OCI-LY7 (cell line): Measurements from ENCODE around the gene TDRD7. TPM values are rescaled to one million over a fixed set of nuclear protein-coding genes. Genes with fewer than 3 reads are reported as not detected.

Source experiments
- BruUV-seq: library from RNA; stranded (reverse); fragments of 400-500 nt; replicated peaks from 2 replicates; lab custom pipeline; 2021; lab: Mats Ljungman, UMichigan
- CTCF ChIA-PET: fragments of 300-600 bp; sonication (Branson Sonifier 250); formaldehyde crosslinking; loops from one replicate; lab custom pipeline; 2022; ENCODE audit warnings: antibody characterized with exemption; ENCODE audit not compliant: unreplicated experiment; lab: Charles Lee
- POLR2A ChIA-PET: fragments of 300-600 bp; sonication (Branson Sonifier 250); formaldehyde crosslinking; loops from one replicate; lab custom pipeline; 2022; ENCODE audit warnings: antibody characterized with exemption; lab: Charles Lee
- DNase-seq: peaks from one replicate; pipeline ENCODE4 v3.0.0-alpha.2; 2015; ENCODE audit warnings: low spot score
- H2AFZ ChIP-seq: fragments of 200-600 bp; sonication (generic), shearing (Covaris generic); 2 replicates; pipeline ENCODE4 v1.6.1; 2014; ENCODE audit warnings: mild to moderate bottlenecking, antibody characterized with exemption, low read length, moderate library complexity
- H3K27ac ChIP-seq: fragments of 200-600 bp; sonication (generic); 2 replicates; pipeline ENCODE4 v1.5.1; 2014; ENCODE audit warnings: mixed run types, low read depth, mild to moderate bottlenecking, moderate library complexity, low read length, inconsistent platforms; ENCODE audit not compliant: poor library complexity, severe bottlenecking
- H3K36me3 ChIP-seq: fragments of 200-600 bp; sonication (generic); 2 replicates; pipeline ENCODE4 v1.6.1; 2014; ENCODE audit warnings: mild to moderate bottlenecking, antibody characterized with exemption, low read length, moderate library complexity, mixed read lengths; ENCODE audit not compliant: insufficient read depth
- H3K4me1 ChIP-seq: fragments of 200-600 bp; sonication (generic); 2 replicates; pipeline ENCODE4 v1.5.1; 2014; ENCODE audit warnings: mild to moderate bottlenecking, low read length; ENCODE audit not compliant: insufficient read depth, poor library complexity, severe bottlenecking
- H3K4me2 ChIP-seq: fragments of 200-600 bp; sonication (generic); 2 replicates; pipeline ENCODE4 v1.6.1; 2014; ENCODE audit warnings: mild to moderate bottlenecking, low read length
- H3K4me3 ChIP-seq: fragments of 200-600 bp; sonication (generic); 2 replicates; pipeline ENCODE4 v1.5.1; 2014; ENCODE audit warnings: mild to moderate bottlenecking, low read depth, low read length; ENCODE audit not compliant: poor library complexity, severe bottlenecking
- H3K79me2 ChIP-seq: fragments of 200-600 bp; sonication (generic); 2 replicates; pipeline ENCODE4 v1.6.1; 2016; ENCODE audit warnings: low read depth, mild to moderate bottlenecking, low read length, moderate library complexity, mixed read lengths; ENCODE audit not compliant: insufficient read depth
- H3K9me2 ChIP-seq: fragments of 200-600 bp; sonication (generic); 2 replicates; pipeline ENCODE4 v1.6.1; 2016; ENCODE audit warnings: mild to moderate bottlenecking, low read length, mixed read lengths; ENCODE audit not compliant: insufficient read depth
- H3K9me3 ChIP-seq: fragments of 200-600 bp; sonication (generic); 2 replicates; pipeline ENCODE4 v1.6.1; 2014; ENCODE audit warnings: mild to moderate bottlenecking, mixed run types, low read length, mixed read lengths
- H4K20me1 ChIP-seq: fragments of 200-600 bp; sonication (generic); 2 replicates; pipeline ENCODE4 v1.6.1; 2014; ENCODE audit warnings: mild to moderate bottlenecking, antibody characterized with exemption, low read length, moderate library complexity, mixed read lengths; ENCODE audit not compliant: insufficient read depth
- EZH2phosphoT487 ChIP-seq: fragments of 200-600 bp; sonication (generic); IDR thresholded peaks from 2 replicates; pipeline ENCODE4 v1.6.1; 2018; ENCODE audit warnings: low read depth, borderline replicate concordance, mild to moderate bottlenecking, mixed run types, antibody characterized with exemption, low read length, moderate library complexity, mixed read lengths
- intact Hi-C: fragments of 100-400 bp; cut with micrococcal nuclease; formaldehyde crosslinking; loops from one replicate; pipeline ENCODE4 v1.10.0; 2022; ENCODE audit not compliant: unreplicated experiment
- total RNA-seq, 2 experiments: library from RNA; depleted of rRNA in 1 of 2; stranded (reverse); fragments of >200 nt in 1 of 2; shearing (Covaris generic) in 1 of 2; gene quantifications; 2 replicates each; pipeline ENCODE4 v1.2.3, GENCODE V29; 2014 to 2022
- TF ChIP-seq, protein P1 (sequence below): fragments of 200-600 bp; sonication (generic); conservative IDR thresholded peaks from 2 replicates; pipeline ENCODE4 v1.5.1; 2014; ENCODE audit warnings: mild to moderate bottlenecking, antibody characterized with exemption, low read length, moderate library complexity, mixed read lengths

TDRD7 gene
- total RNA-seq, 2 experiments from 2014 or later, result 4.0 to 6.1 TPM

DNA sequence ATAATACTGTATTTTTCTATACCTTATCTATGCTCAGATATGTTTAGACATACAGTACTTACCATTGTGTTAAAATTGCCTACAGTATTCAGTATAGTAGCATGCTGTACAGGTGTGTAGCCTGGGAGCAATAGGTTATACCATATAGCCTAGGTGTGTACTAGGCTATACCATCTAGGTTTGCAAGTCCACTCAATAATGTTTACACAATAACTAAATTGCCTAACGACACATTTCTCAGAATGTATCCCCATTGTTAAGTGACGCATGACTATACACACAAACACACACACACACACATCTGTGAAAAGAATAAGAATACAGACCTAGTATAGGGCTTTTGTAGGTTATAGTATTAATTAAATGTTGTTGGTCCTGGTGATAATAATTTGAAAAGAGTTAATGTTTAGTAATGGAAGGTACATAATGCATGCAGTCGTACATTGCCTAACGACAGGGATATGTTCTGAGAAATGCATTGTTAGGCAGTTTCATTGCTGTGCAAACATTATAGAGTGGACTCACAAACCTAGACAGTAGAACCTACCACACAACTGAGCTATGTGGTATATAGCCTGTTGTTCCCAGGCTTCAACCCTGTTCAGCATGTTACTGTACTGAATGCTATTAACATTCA, 13.6 kb downstream of the TDRD7 start:
- H3K9me2 ChIP-seq, result no peaks in the 10 kb centered on the region
- CTCF ChIA-PET, result interaction anchor here (0.6 kb wide), 1 partner anchor 896 kb away, joined by 3 read pairs; no protein-coding TSS in a partner anchor
- H4K20me1 ChIP-seq, result no peaks in the 10 kb centered on the region
- DNase-seq, result no peak
- TF ChIP-seq EZH2phosphoT487, result no peak
- TF ChIP-seq, protein P1, sequence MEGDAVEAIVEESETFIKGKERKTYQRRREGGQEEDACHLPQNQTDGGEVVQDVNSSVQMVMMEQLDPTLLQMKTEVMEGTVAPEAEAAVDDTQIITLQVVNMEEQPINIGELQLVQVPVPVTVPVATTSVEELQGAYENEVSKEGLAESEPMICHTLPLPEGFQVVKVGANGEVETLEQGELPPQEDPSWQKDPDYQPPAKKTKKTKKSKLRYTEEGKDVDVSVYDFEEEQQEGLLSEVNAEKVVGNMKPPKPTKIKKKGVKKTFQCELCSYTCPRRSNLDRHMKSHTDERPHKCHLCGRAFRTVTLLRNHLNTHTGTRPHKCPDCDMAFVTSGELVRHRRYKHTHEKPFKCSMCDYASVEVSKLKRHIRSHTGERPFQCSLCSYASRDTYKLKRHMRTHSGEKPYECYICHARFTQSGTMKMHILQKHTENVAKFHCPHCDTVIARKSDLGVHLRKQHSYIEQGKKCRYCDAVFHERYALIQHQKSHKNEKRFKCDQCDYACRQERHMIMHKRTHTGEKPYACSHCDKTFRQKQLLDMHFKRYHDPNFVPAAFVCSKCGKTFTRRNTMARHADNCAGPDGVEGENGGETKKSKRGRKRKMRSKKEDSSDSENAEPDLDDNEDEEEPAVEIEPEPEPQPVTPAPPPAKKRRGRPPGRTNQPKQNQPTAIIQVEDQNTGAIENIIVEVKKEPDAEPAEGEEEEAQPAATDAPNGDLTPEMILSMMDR, result no peak
- H3K27ac ChIP-seq, result no peak overlapping the region
- no peak overlapping the region for H3K4me3 ChIP-seq
- no peaks in the 10 kb centered on the region for H3K79me2 ChIP-seq
- intact Hi-C loops, result no loop called here
- H3K4me2 ChIP-seq, result no peak overlapping the region
- H3K9me3 ChIP-seq, result no peaks in the 10 kb centered on the region
- no peaks in the 10 kb centered on the region for H3K4me1 ChIP-seq
- H2AFZ ChIP-seq, result no peak overlapping the region
- POLR2A ChIA-PET, result no interaction called here
- H3K36me3 ChIP-seq, result no peaks in the 10 kb centered on the region
- BruUV-seq, result no TSS peak

DNA sequence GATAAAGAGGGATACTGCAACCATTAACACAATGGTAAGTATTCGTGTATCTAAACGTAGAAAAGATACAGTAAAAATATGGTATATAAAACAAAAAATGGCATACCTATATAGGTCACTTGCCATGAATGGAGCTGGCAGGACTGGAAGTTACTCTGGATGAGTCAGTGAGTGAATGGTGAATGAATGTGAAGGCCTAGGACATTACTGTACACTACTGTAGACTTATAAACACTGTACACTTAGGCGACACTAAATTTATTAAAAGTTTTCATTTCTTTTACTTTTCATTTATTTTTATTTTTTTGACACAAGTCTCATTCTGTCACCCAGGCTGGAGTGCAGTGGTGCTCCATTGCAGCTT, 14.1 kb downstream of the TDRD7 start:
- TF ChIP-seq, protein P1, result no peak
- TF ChIP-seq EZH2phosphoT487, result no peak
- Histone ChIP-seq H3K36me3 (no peaks in the 10 kb centered on the region), H3K4me3 (no peak overlapping the region), H3K9me3 (no peaks in the 10 kb centered on the region), H3K4me2 (no peak overlapping the region), H4K20me1 (no peaks in the 10 kb centered on the region), H3K79me2 (no peaks in the 10 kb centered on the region), H2AFZ (no peak overlapping the region), H3K4me1 (no peaks in the 10 kb centered on the region), H3K27ac (no peak overlapping the region), H3K9me2 (no peaks in the 10 kb centered on the region)
- no peak for DNase-seq
- intact Hi-C loops, result no loop called here
- no TSS peak for BruUV-seq
- ChIA-PET CTCF (no interaction called here), POLR2A (no interaction called here)

DNA sequence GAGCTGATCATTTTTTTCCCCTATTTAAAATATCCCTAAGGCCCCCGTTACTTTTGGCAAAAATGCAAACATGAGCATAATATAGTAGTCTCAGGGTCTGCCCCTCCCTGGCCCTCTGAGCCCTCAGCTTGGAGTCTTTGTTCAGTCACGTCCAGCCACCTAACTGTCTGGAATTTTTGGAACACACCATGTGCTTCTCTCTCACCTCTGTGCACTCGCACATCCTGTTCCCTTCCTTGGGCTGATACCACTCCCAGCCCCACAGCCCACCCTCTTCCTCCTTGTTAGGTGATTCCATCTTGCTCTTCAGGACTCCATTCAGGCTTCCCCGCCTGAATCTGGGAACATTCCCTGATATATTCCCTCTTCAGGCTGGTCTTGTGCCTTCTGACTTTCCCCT, 16.0 kb downstream of the TDRD7 start:
- no peak for TF ChIP-seq EZH2phosphoT487
- TF ChIP-seq, protein P1, result no peak
- Histone ChIP-seq H3K9me2 (no peaks in the 10 kb centered on the region), H3K4me2 (no peak overlapping the region), H3K27ac (no peak overlapping the region), H3K9me3 (no peaks in the 10 kb centered on the region), H4K20me1 (no peaks in the 10 kb centered on the region), H3K79me2 (no peaks in the 10 kb centered on the region), H3K4me3 (no peak overlapping the region), H3K4me1 (no peaks in the 10 kb centered on the region), H2AFZ (no peak overlapping the region), H3K36me3 (no peaks in the 10 kb centered on the region)
- BruUV-seq, result no TSS peak
- DNase-seq, result no peak
- POLR2A ChIA-PET, result no interaction called here
- CTCF ChIA-PET, result no interaction called here
- intact Hi-C loops, result no loop called here
